ENCODE results near the gene MSMO1.
"Not testable (repeated sequence)": the region's sequence is repeated elsewhere in the genome, so short reads cannot be mapped to it uniquely, and the experiment has no call there.

The MSMO1 gene
- total RNA-seq = 46.4 to 84.8 reads per million in 2 experiments

GRCh38 chr4:165327211-165328100 lies at the start of gene MSMO1:
MSMO1 (plus strand) TSS chr4:165327669; CDS start chr4:165333371, 5,702 bp downstream.
- DNase-seq (ENCODE audit: low read depth) = peak; percentile 98

GRCh38 chr4:165279531-165279930 lies 47.9 kb upstream of the MSMO1 start:
- not testable (repeated sequence) for DNase-seq (ENCODE audit: low read depth)

- DNase-seq (ENCODE audit: low read depth) = not testable (repeated sequence)
Measured at GRCh38 chr4:165284697-165285096, 42.8 kb upstream of the MSMO1 start.

- not testable (repeated sequence) for DNase-seq (ENCODE audit: low read depth)
Measured at GRCh38 chr4:165286619-165287340, 40.7 kb upstream of the MSMO1 start.

GRCh38 chr4:165288226-165288625 lies 39.2 kb upstream of the MSMO1 start:
- DNase-seq (ENCODE audit: low read depth) = no peak

- no peak for DNase-seq (ENCODE audit: low read depth)
Measured at GRCh38 chr4:165288639-165289422, 38.6 kb upstream of the MSMO1 start.

- DNase-seq (ENCODE audit: low read depth) = no peak
Measured at GRCh38 chr4:165289423-165289785, 38.1 kb upstream of the MSMO1 start.

GRCh38 chr4:165293061-165293460 lies 34.4 kb upstream of the MSMO1 start:
- no peak for DNase-seq (ENCODE audit: low read depth)

- no peak for DNase-seq (ENCODE audit: low read depth)
Measured at GRCh38 chr4:165293927-165294649, 33.4 kb upstream of the MSMO1 start.

- DNase-seq (ENCODE audit: low read depth) = no peak
Measured at GRCh38 chr4:165294907-165295306, 32.6 kb upstream of the MSMO1 start.

- DNase-seq (ENCODE audit: low read depth) = no peak
Measured at GRCh38 chr4:165297626-165298025, 29.8 kb upstream of the MSMO1 start.

GRCh38 chr4:165299399-165300060 lies 27.9 kb upstream of the MSMO1 start:
- DNase-seq (ENCODE audit: low read depth) = no peak

- DNase-seq (ENCODE audit: low read depth) = no peak
Measured at GRCh38 chr4:165301833-165302232, 25.6 kb upstream of the MSMO1 start.

GRCh38 chr4:165302658-165303057 lies 24.8 kb upstream of the MSMO1 start:
- no peak for DNase-seq (ENCODE audit: low read depth)

GRCh38 chr4:165308166-165308565 lies 19.3 kb upstream of the MSMO1 start:
- no peak for DNase-seq (ENCODE audit: low read depth)

GRCh38 chr4:165308606-165309005 lies 18.9 kb upstream of the MSMO1 start:
- no peak for DNase-seq (ENCODE audit: low read depth)

- DNase-seq (ENCODE audit: low read depth) = no peak
Measured at GRCh38 chr4:165309456-165309855, 18.0 kb upstream of the MSMO1 start.

GRCh38 chr4:165312506-165312905 lies 15.0 kb upstream of the MSMO1 start:
- no peak for DNase-seq (ENCODE audit: low read depth)

- DNase-seq (ENCODE audit: low read depth) = no peak
Measured at GRCh38 chr4:165319030-165319429, 8.4 kb upstream of the MSMO1 start.

- DNase-seq (ENCODE audit: low read depth) = no peak
Measured at GRCh38 chr4:165319509-165319908, 8.0 kb upstream of the MSMO1 start.
